Heart left ventricle (tissue), 16 donors: ENCODE measurements around the gene LMAN1L. TPM values are rescaled to one million over a fixed set of nuclear protein-coding genes. Genes with fewer than 3 reads are reported as not detected.

Source experiments
- ATAC-seq, 4 donors: fragments of 200-7000 bp; cut with Tn5 transposase; one replicate each; pipeline ENCODE4 v1.9.1; 2020 to 2022; ENCODE audit warnings: moderate library complexity in 4 of 4, mild to moderate bottlenecking in 3 of 4, moderate number of reproducible peaks in 1 of 4
- DNase-seq, 5 donors: peaks; one replicate each; pipeline ENCODE4 v3.0.0-alpha.2; 2020
- H3K27ac ChIP-seq, 12 donors: fragments of 200-600 bp; sonication (generic) in 4 of 12; one replicate each; pipeline versions ENCODE4 v1.5.0 to v1.8.0; 2016 to 2022; ENCODE audit warnings: mild to moderate bottlenecking in 2 of 12
- H3K27me3 ChIP-seq, 9 donors: fragments of 200-600 bp; sonication (generic) in 2 of 9; one replicate each; pipeline versions ENCODE4 v1.5.1 to v1.8.0; 2016 to 2022; ENCODE audit warnings: mild to moderate bottlenecking in 3 of 9
- H3K36me3 ChIP-seq, 9 donors: fragments of 200-600 bp; sonication (generic) in 2 of 9; one replicate each; pipeline versions ENCODE4 v1.5.0 to v1.8.0; 2018 to 2022; ENCODE audit warnings: mild to moderate bottlenecking in 2 of 9
- H3K4me1 ChIP-seq, 12 donors: fragments of 200-600 bp; sonication (generic) in 4 of 12; one replicate each; pipeline versions ENCODE4 v1.5.0 to v1.8.0; 2016 to 2022; ENCODE audit warnings: mild to moderate bottlenecking in 3 of 12
- H3K4me3 ChIP-seq, 12 donors: fragments of 200-600 bp; sonication (generic) in 4 of 12; one replicate each; pipeline versions ENCODE4 v1.5.0 to v1.8.0; 2017 to 2022; ENCODE audit warnings: mild to moderate bottlenecking in 9 of 12, moderate library complexity in 4 of 12
- H3K9me3 ChIP-seq, 12 donors: fragments of 200-600 bp; sonication (generic) in 4 of 12; one replicate each; pipeline versions ENCODE4 v1.5.0 to v1.8.0; 2016 to 2022; ENCODE audit warnings: mild to moderate bottlenecking in 1 of 12
- POLR2A ChIP-seq, 2 donors: fragments of 450-650 bp; IDR thresholded peaks; one replicate each; pipeline ENCODE4 v1.6.1; 2017; ENCODE audit warnings: antibody characterized with exemption in 2 of 2, mild to moderate bottlenecking in 2 of 2, moderate library complexity in 2 of 2
- WGBS, 4 donors: extraction: QIAGEN DNeasy Blood & Tissue Kit in 2 of 4; methylation state at CpG; one replicate each; pipeline versions ENCODE4 v1.1.5 to v1.1.7; 2013 to 2018; 5-methylcytosine and 5-hydroxymethylcytosine counted together
- intact Hi-C, 10 donors: fragments of 100-400 bp; cut with DNase I; formaldehyde crosslinking; loops; one replicate each; pipeline versions ENCODE4 v1.11.1 to v1.14.2; 2022
- polyA plus RNA-seq, 2 donors: library from polyadenylated mRNA; stranded (reverse); fragments of 200-250 nt; gene quantifications; one replicate each; pipeline ENCODE4 v1.2.3, GENCODE V29; 2013
- total RNA-seq, 9 donors: library from RNA; depleted of rRNA in 2 of 9; stranded (reverse); fragments of >200 nt in 2 of 9; fragmentation: NEBNext Ultra II Directional in 3 of 9; extraction: Animal tissue kit (Norgen Biotek cat#: 25700) in 3 of 9; gene quantifications; one replicate each; pipeline versions ENCODE4 v1.1.0 to v1.2.4, GENCODE V29; 2016 to 2023
- TF ChIP-seq, protein P1 (sequence below), 12 donors: fragments of 200-600 bp; sonication (generic) in 4 of 12; IDR thresholded peaks; one replicate each; pipeline versions ENCODE4 v1.5.0 to v1.8.0; 2018 to 2022; ENCODE audit warnings: antibody characterized with exemption in 12 of 12, mild to moderate bottlenecking in 5 of 12
- donor health status: ischemic (EF 13 %, LVEDD 7.1; RV severe dilation, severe dysfunction).
- donor health status: healthy with polysubstance abuse.
- donor health status: DM: no; HTN: yes; CAD: no.
- donor health status: DM: no; HTN: no; CAD: no.
- donor health status: ischemic (EF 25% LVEDD 6.9; RV normal size, moderate dysfunction).
- donor health status: ischemic (EF 25% LVEDD 5.7; RV mildly dilated, moderate dysfunction).
- donor health status: healthy.
- donor health status: DM: yes; HTN: yes; CAD: no.
- donor health status: ischemic (EF 35%, LVEDD 5.7; RV mildly dilated, moderate dysfunction).
- donor health status: nonischemic (EF 11% LVEDD 7.7; RV severe dilation, severe dysfunction).
- donor health status: DM: yes; HTN: yes; CAD: no.
- donor health status: PGD.
- donor health status: ischemic (EF 29% LVEDD 5.4; RV normal size, mild dysfunction).
- donor health status: nonischemic (EF 23%, LVEDD 6.1; RV moderate dilation, normal function).

LMAN1L gene
- total and polyA plus RNA-seq, 11 donors: 0.19 to 16.3 (median 6.8) TPM; not detected in 1

DNA sequence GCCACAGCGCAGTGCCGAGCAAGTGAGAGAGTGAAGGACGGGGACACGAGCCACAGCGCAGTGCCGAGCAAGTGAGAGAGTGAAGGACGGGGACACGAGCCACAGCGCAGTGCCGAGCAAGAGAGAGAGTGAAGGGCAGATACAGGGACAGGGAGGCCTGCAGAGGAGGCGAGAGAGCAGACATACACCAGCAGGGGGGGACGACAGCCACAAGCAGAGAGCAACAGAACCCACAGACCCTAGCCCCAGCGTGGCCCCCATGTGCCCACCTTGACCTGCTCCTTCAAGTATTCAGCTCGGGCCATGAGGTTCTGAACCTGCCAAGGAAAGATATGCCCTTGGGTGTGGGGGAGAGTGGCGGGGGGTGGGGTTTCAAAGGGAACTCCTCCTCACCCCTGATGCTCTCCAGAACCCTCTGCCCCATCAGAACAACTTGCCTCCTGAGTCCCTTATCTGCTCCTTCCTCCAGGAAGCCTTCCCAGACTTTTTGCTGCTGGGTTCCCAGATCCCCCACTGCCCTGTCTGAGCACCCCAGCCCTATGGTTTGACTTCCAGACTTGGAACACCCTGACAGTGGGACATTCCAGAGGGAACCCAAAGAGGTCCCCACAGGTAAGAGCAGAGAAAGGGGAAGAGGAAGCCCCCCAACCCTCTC is 25.0 kb downstream of the LMAN1L start:
- TF ChIP-seq, protein P1, sequence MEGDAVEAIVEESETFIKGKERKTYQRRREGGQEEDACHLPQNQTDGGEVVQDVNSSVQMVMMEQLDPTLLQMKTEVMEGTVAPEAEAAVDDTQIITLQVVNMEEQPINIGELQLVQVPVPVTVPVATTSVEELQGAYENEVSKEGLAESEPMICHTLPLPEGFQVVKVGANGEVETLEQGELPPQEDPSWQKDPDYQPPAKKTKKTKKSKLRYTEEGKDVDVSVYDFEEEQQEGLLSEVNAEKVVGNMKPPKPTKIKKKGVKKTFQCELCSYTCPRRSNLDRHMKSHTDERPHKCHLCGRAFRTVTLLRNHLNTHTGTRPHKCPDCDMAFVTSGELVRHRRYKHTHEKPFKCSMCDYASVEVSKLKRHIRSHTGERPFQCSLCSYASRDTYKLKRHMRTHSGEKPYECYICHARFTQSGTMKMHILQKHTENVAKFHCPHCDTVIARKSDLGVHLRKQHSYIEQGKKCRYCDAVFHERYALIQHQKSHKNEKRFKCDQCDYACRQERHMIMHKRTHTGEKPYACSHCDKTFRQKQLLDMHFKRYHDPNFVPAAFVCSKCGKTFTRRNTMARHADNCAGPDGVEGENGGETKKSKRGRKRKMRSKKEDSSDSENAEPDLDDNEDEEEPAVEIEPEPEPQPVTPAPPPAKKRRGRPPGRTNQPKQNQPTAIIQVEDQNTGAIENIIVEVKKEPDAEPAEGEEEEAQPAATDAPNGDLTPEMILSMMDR (IDR thresholded peaks at IDR 0.05): no peak
- no peak for TF ChIP-seq POLR2A (IDR thresholded peaks at IDR 0.05)
- WGBS, 4 donors: 73 to 85% (median 79%) methylated on average over 15 of the region's 15 CpGs
- Histone ChIP-seq H3K27me3 (no peaks in the 10 kb centered on the region), H3K36me3 (peaks cover 0 to 44% (median 15%) of the 10 kb centered on the region in 9 donors), H3K9me3 (no peaks in the 10 kb centered on the region), H3K4me3 (no peak overlapping the region), H3K4me1 (peaks cover 0 to 16% (median 9%) of the 10 kb centered on the region in 12 donors), H3K27ac (no peak overlapping the region)
- DNase-seq (no peak), ATAC-seq (peak in 2 of 4 donors; percentile 3 to 18)
- intact Hi-C loops: loop anchor here in 4 of 10 donors (5.0 kb wide), 3 partner anchors 35 to 65 kb away; partner anchors contain the start of gene CSK (in 2 of the 4)

DNA sequence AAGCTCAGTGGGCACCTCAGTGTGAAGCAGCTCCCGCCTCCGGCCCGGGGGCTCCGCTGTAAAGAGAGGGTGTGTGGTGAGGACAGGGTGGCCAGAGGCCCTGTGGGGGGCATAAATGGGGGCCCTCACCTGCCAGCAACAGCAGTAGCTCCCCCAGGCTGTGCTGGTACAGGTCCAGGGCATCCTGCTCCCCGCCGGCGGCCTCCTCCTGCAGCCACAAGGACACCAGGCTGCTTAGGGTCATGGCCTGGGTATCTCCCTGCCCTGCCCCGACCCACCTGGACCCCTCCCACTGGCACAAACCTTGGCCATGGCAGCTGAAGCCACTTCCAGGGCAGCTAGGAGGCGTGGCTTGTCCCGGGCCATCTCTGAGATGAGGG is 25.5 kb downstream of the LMAN1L start:
- 92 to 93% (median 93%) methylated on average over 6 to 10 of the region's 10 CpGs for WGBS, 4 donors

DNA sequence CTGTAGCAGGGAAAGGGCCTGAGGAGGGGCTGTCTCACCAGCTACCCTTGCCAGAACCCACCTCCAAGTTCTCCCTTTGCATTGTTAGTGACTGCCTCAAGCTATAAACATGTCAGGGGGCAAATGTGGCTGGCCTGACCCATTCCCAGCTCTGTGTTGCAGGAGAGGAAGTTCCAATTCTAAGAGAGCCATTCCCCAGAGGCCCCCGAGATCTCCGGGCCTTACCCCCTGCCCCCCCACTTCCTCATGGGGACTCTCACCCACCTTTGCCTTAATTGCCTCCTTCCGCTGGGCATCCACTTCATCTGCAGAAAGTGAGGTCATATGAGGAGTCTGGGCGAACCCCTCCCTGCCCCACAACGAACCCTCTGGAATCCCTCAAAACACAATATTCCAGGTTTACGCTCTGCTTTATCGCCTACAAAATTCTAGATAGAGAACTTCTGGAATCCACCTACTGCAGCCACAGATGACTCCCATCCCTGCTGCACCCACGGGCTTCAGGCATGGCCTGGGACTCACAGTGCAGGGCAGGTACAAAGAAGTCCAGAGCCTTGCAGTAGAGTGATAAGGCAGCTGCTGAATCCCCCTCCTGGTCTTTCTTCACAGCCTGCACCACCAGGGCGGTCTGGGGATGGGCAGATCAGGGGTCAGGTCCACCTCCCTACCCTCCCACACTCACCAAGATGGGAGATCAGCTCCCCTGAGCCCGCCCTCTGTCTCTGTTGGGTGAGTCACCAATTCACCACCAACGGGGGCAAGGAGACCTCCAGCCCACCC is 26.3 kb downstream of the LMAN1L start:
- no peaks in the 10 kb centered on the region for H3K9me3 ChIP-seq
- WGBS, 4 donors: 83 to 94% (median 87%) methylated on average over 9 to 11 of the region's 11 CpGs
- H3K27ac ChIP-seq: no peak overlapping the region
- peaks cover 0 to 44% (median 15%) of the 10 kb centered on the region in 9 donors for H3K36me3 ChIP-seq
- ATAC-seq: no peak
- H3K4me1 ChIP-seq: peaks cover 0 to 24% (median 17%) of the 10 kb centered on the region in 12 donors
- no peaks in the 10 kb centered on the region for H3K27me3 ChIP-seq
- no peak for DNase-seq
- no peak overlapping the region for H3K4me3 ChIP-seq
- TF ChIP-seq, protein P1 (IDR thresholded peaks at IDR 0.05): no peak
- no peak for TF ChIP-seq POLR2A (IDR thresholded peaks at IDR 0.05)
- intact Hi-C loops: loop anchor here in 4 of 10 donors (5.0 kb wide), 3 partner anchors 37 to 67 kb away; partner anchors contain the start of gene CSK (in 2 of the 4)

More for the DNA sequence above, 25.5 kb downstream of the LMAN1L start:
- H3K27me3 ChIP-seq: no peaks in the 10 kb centered on the region
- DNase-seq: no peak
- intact Hi-C loops: loop anchor here in 4 of 10 donors (5.0 kb wide), 3 partner anchors 36 to 66 kb away; partner anchors contain the start of gene CSK (in 2 of the 4)
- peaks cover 0 to 44% (median 15%) of the 10 kb centered on the region in 9 donors for H3K36me3 ChIP-seq
- peaks cover 0 to 16% (median 10%) of the 10 kb centered on the region in 12 donors for H3K4me1 ChIP-seq
- no peak for TF ChIP-seq POLR2A (IDR thresholded peaks at IDR 0.05)
- TF ChIP-seq, protein P1 (IDR thresholded peaks at IDR 0.05): no peak
- no peaks in the 10 kb centered on the region for H3K9me3 ChIP-seq
- H3K27ac ChIP-seq: no peak overlapping the region
- no peak overlapping the region for H3K4me3 ChIP-seq
- ATAC-seq: no peak
